ENCODE data around the gene RNGTT. TPM values are rescaled to one million over a fixed set of nuclear protein-coding genes. Genes with fewer than 3 reads are reported as not detected.

Gene RNGTT
- total RNA-seq, 1 donor: 24.9 TPM

- DNase-seq (ENCODE audit: low read depth): no peak
- no peak for TF ChIP-seq CTCF (IDR thresholded peaks at IDR 0.05; ENCODE audit: insufficient read depth, low read length)
- no peak overlapping the region for H3K4me3 ChIP-seq (ENCODE audit: low read depth, low read length)
Observed at GRCh38 chr6:88671624-88672023, 291.8 kb downstream of the RNGTT start.

- no peak for DNase-seq (ENCODE audit: low read depth)
- H3K4me3 ChIP-seq (ENCODE audit: low read depth, low read length): no peak overlapping the region
- no peak for TF ChIP-seq CTCF (IDR thresholded peaks at IDR 0.05; ENCODE audit: insufficient read depth, low read length)
Observed at GRCh38 chr6:88670369-88670768, 293.0 kb downstream of the RNGTT start.

GRCh38 chr6:88669475-88669874 lies 293.9 kb downstream of the RNGTT start:
- no peak for TF ChIP-seq CTCF (IDR thresholded peaks at IDR 0.05; ENCODE audit: insufficient read depth, low read length)
- DNase-seq (ENCODE audit: low read depth): no peak
- no peak overlapping the region for H3K4me3 ChIP-seq (ENCODE audit: low read depth, low read length)

GRCh38 chr6:88666901-88667300 lies 296.5 kb downstream of the RNGTT start:
- H3K4me3 ChIP-seq (ENCODE audit: low read depth, low read length): no peak overlapping the region
- TF ChIP-seq CTCF (IDR thresholded peaks at IDR 0.05; ENCODE audit: insufficient read depth, low read length): no peak
- no peak for DNase-seq (ENCODE audit: low read depth)

- no peak for DNase-seq (ENCODE audit: low read depth)
- H3K4me3 ChIP-seq (ENCODE audit: low read depth, low read length): no peak overlapping the region
- TF ChIP-seq CTCF (IDR thresholded peaks at IDR 0.05; ENCODE audit: insufficient read depth, low read length): no peak
Observed at GRCh38 chr6:88665131-88665530, 298.3 kb downstream of the RNGTT start.

GRCh38 chr6:88663801-88664200 lies 299.6 kb downstream of the RNGTT start:
- TF ChIP-seq CTCF (IDR thresholded peaks at IDR 0.05; ENCODE audit: insufficient read depth, low read length): no peak
- H3K4me3 ChIP-seq (ENCODE audit: low read depth, low read length): no peak overlapping the region
- no peak for DNase-seq (ENCODE audit: low read depth)

GRCh38 chr6:88662653-88663174 lies 300.7 kb downstream of the RNGTT start:
- no peak for TF ChIP-seq CTCF (IDR thresholded peaks at IDR 0.05; ENCODE audit: insufficient read depth, low read length)
- DNase-seq (ENCODE audit: low read depth): no peak
- H3K4me3 ChIP-seq (ENCODE audit: low read depth, low read length): no peak overlapping the region

Data from fibroblast of the aortic adventitia (primary cell).